NB4 (cell line): Measurements from ENCODE around the gene IFNGR1.

ENCODE experiments used
- CTCF ChIP-seq: IDR thresholded peaks from one replicate; pipeline ENCODE4 v1.5.1; 2012; ENCODE audit warnings: low read depth, low read length
- MAX ChIP-seq: IDR thresholded peaks from 2 replicates; pipeline ENCODE4 v1.6.1; 2011; ENCODE audit warnings: low read depth, low read length
- MYC ChIP-seq: IDR thresholded peaks from 2 replicates; pipeline ENCODE4 v1.6.1; 2011; ENCODE audit warnings: low read depth, low read length

GRCh38 chr6:137166247-137167098 is 52.7 kb downstream of the IFNGR1 start:
- TF ChIP-seq CTCF (no peak), MAX (no peak), MYC (no peak)
